Smooth muscle cell (in vitro differentiated cells): ENCODE results near the gene CSNK1A1. TPM values are rescaled to one million over a fixed set of nuclear protein-coding genes. Genes with fewer than 3 reads are reported as not detected.

Source experiments
- DNase-seq: peaks from one replicate; lab custom pipeline; 2025; ENCODE audit not compliant: unreplicated experiment; lab: John Stamatoyannopoulos, UW
- H2AFZ ChIP-seq: fragments of 200-600 bp; sonication (generic); 2 replicates; pipeline ENCODE4 v1.6.0; 2016; ENCODE audit warnings: antibody characterized with exemption, low read depth, mild to moderate bottlenecking
- H3F3A ChIP-seq: fragments of 200-600 bp; sonication (generic); 2 replicates; pipeline ENCODE4 v1.6.0; 2017; ENCODE audit warnings: antibody characterized with exemption, low read depth
- H3K27ac ChIP-seq: fragments of 200-600 bp; sonication (generic); 2 replicates; pipeline ENCODE4 v1.5.1; 2016; ENCODE audit warnings: low read depth, mild to moderate bottlenecking
- H3K27me3 ChIP-seq: fragments of 200-600 bp; sonication (generic); 2 replicates; pipeline ENCODE4 v1.6.1; 2016; ENCODE audit warnings: low read depth, mild to moderate bottlenecking
- H3K36me3 ChIP-seq: fragments of 200-600 bp; sonication (generic); 2 replicates; pipeline ENCODE4 v1.5.1; 2016; ENCODE audit warnings: low read depth
- H3K4me1 ChIP-seq: fragments of 200-600 bp; sonication (generic); 2 replicates; pipeline ENCODE4 v1.5.1; 2016; ENCODE audit warnings: low read depth
- H3K4me2 ChIP-seq: fragments of 200-600 bp; sonication (generic); 2 replicates; pipeline ENCODE4 v1.6.0; 2016; ENCODE audit warnings: mild to moderate bottlenecking
- H3K4me3 ChIP-seq: fragments of 200-600 bp; sonication (generic); 2 replicates; pipeline ENCODE4 v1.5.1; 2016; ENCODE audit warnings: mild to moderate bottlenecking
- H3K79me2 ChIP-seq: fragments of 200-600 bp; sonication (generic); 2 replicates; pipeline ENCODE4 v1.6.0; 2016; ENCODE audit warnings: low read depth, mild to moderate bottlenecking
- H3K9ac ChIP-seq: fragments of 200-600 bp; sonication (generic); 2 replicates; pipeline ENCODE4 v1.6.0; 2016; ENCODE audit warnings: low read depth
- H3K9me3 ChIP-seq: fragments of 200-600 bp; sonication (generic); replicated peaks from 2 replicates; pipeline ENCODE4 v1.5.1; 2016; ENCODE audit warnings: low read depth
- H4K20me1 ChIP-seq: fragments of 200-600 bp; sonication (generic); 2 replicates; pipeline ENCODE4 v1.6.0; 2016; ENCODE audit warnings: low read depth
- CTCF ChIP-seq: fragments of 200-600 bp; sonication (generic); IDR thresholded peaks from 2 replicates; pipeline ENCODE4 v1.5.1; 2017; ENCODE audit warnings: borderline replicate concordance, mild to moderate bottlenecking, antibody characterized with exemption; ENCODE audit not compliant: insufficient read depth, poor library complexity, severe bottlenecking
- WGBS: methylation state at CpG from one replicate; pipeline ENCODE4 v1.1.7; 2016; ENCODE audit warnings: low lambda C conversion rate; 5-methylcytosine and 5-hydroxymethylcytosine counted together
- polyA plus RNA-seq: library from polyadenylated mRNA; unstranded; fragments of >200 nt; fragmentation: Nextera tagmentation; extraction: Ambion mirVana; gene quantifications from 2 replicates; pipeline ENCODE4 v1.2.1, GENCODE V29; 2016
- total RNA-seq: library from RNA; depleted of rRNA; stranded (reverse); fragments of >200 nt; gene quantifications from 2 replicates; pipeline ENCODE4 v1.2.3, GENCODE V29; 2014

The CSNK1A1 gene
- total and polyA plus RNA-seq, 2 experiments from 2014 or later: 129 to 294 TPM

- no peak overlapping the region for H3K4me3 ChIP-seq
- peaks cover 100% of the 10 kb centered on the region for H3K79me2 ChIP-seq
- peaks cover 23% of the 10 kb centered on the region for H3K4me1 ChIP-seq
- no peak overlapping the region for H3K9ac ChIP-seq
- H3F3A ChIP-seq: peaks cover 19% of the 10 kb centered on the region
- peak overlapping the region; percentile 19 for H3K4me2 ChIP-seq
- peaks cover 7% of the 10 kb centered on the region for H3K36me3 ChIP-seq
- TF ChIP-seq CTCF: no peak
- peaks cover 100% of the 10 kb centered on the region for H4K20me1 ChIP-seq
- no peaks in the 10 kb centered on the region for H3K9me3 ChIP-seq
- H3K27me3 ChIP-seq: no peaks in the 10 kb centered on the region
- 73% methylated on average over 12 of the region's 12 CpGs for whole genome bisulfite sequencing
- peak overlapping the region; percentile 48 for H3K27ac ChIP-seq
- H2AFZ ChIP-seq: no peak overlapping the region
- DNase-seq: no peak
Observed at GRCh38 chr5:149526845-149527590, 24.2 kb downstream of the CSNK1A1 start.

DNA sequence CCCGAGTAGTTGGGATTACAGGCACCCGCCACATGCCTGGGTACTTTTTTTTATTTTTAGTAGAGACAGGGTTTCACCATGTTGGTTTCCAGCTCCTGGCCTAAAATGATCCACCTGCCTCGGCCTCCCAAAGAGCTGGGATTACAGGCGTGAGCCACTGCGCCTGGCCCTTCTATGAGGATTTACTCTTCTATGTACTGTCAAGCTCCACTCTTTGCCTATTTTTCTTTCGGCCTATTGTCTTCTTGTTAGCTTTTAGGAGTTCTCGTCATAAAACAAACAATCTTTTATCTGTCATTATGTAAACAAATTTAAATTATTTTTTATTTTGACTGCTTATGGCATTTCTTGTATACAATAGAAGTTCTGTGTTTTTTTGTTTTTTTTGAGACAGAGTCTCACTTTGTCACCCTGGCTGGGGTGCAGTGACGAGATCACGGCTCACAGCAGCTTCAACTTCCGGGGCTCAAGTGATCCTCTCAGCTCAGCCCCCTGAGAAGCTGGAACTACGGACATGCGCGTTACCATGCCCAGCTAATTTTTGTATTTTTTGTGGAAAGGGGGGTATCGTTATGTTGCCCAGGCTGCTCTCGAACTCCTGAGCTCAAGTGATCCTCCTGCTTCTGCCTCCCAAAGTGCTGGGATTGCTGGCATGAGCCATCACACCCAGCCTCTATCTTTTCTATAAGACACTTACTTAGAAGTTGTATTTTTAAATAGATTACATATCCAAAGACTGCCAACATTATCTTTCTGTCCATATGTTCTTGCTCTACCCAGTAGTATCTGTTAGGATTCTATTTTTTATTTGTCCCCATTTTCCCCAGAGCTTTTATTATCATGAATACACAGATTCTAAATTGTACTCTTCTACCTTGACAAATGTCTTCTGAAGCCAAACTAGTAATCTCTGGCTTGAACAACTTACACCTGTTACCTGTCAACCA, 29.2 kb downstream of the CSNK1A1 start:
- Histone ChIP-seq H3K4me3 (no peak overlapping the region), H3F3A (peaks cover 9% of the 10 kb centered on the region), H3K9me3 (no peaks in the 10 kb centered on the region), H2AFZ (no peak overlapping the region), H3K79me2 (peaks cover 100% of the 10 kb centered on the region), H4K20me1 (peaks cover 100% of the 10 kb centered on the region), H3K27ac (peak overlapping the region; percentile 16), H3K27me3 (no peaks in the 10 kb centered on the region), H3K9ac (no peak overlapping the region), H3K4me2 (no peak overlapping the region), H3K36me3 (peaks cover 19% of the 10 kb centered on the region), H3K4me1 (peaks cover 15% of the 10 kb centered on the region)
- 98% methylated on average over 15 of the region's 15 CpGs for WGBS
- TF ChIP-seq CTCF: no peak
- DNase-seq: no peak

DNA sequence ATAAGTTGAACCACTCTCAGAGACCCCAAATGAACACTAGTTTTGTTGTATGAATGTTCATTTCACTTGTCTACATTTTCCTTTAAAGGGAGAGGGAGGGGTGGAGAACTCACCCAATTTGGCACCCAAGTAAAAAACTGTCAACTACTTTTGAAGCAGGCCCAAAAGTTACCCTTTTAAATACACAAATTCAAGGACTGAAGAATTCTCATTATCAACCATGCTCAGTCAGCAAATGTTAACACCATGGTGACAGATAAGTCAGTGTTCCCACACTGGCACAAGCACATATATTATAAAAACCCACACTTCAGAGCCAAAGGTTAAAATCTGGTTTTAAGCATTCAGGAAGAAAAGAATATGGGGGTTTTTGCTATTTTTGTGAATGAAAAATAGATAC, 31.6 kb downstream of the CSNK1A1 start:
- no peak for TF ChIP-seq CTCF
- no peak for DNase-seq
- Histone ChIP-seq H3K9me3 (no peaks in the 10 kb centered on the region), H3F3A (peaks cover 2% of the 10 kb centered on the region), H3K36me3 (peaks cover 22% of the 10 kb centered on the region), H2AFZ (no peak overlapping the region), H3K79me2 (peaks cover 100% of the 10 kb centered on the region), H4K20me1 (peaks cover 100% of the 10 kb centered on the region), H3K4me3 (no peak overlapping the region), H3K9ac (no peak overlapping the region), H3K4me1 (peaks cover 15% of the 10 kb centered on the region), H3K4me2 (no peak overlapping the region), H3K27ac (peak overlapping the region; percentile 54), H3K27me3 (no peaks in the 10 kb centered on the region)
